Kidney epithelial cell (primary cell): ENCODE results near the gene RAB6A. TPM values are rescaled to one million over a fixed set of nuclear protein-coding genes. Genes with fewer than 3 reads are reported as not detected.
"Not testable (repeated sequence)": the region's sequence is repeated elsewhere in the genome, so short reads cannot be mapped to it uniquely, and the experiment has no call there.

ENCODE experiments used
- DNase-seq: peaks from one replicate; pipeline ENCODE4 v3.0.0-alpha.2; 2010; ENCODE audit warnings: low read depth
- H3K27me3 ChIP-seq: 2 replicates; pipeline ENCODE4 v1.6.0; 2011; ENCODE audit warnings: low read length; ENCODE audit not compliant: control insufficient read depth, insufficient read depth
- H3K36me3 ChIP-seq: 2 replicates; pipeline ENCODE4 v1.5.1; 2011; ENCODE audit warnings: low read length; ENCODE audit not compliant: control insufficient read depth, insufficient read depth
- H3K4me3 ChIP-seq: 2 replicates; pipeline ENCODE4 v1.5.1; 2011; ENCODE audit warnings: low read depth, mild to moderate bottlenecking, control low read depth, low read length
- total RNA-seq: library from RNA; depleted of rRNA; stranded (reverse); fragments of >200 nt; gene quantifications from 2 replicates; pipeline ENCODE4 v1.2.3, GENCODE V29; 2015
- TF ChIP-seq, protein P1 (sequence below): IDR thresholded peaks from 2 replicates; pipeline ENCODE4 v1.5.1; 2011; ENCODE audit warnings: mild to moderate bottlenecking, moderate library complexity, low read length, control low read depth, inconsistent platforms; ENCODE audit not compliant: insufficient read depth, poor library complexity, severe bottlenecking

RAB6A gene
- total RNA-seq, 1 donor from 2014 or later = 120 TPM

- no peak overlapping the region for H3K4me3 ChIP-seq
- DNase-seq = no peak
- H3K27me3 ChIP-seq = no peaks in the 10 kb centered on the region
- H3K36me3 ChIP-seq = no peaks in the 10 kb centered on the region
- TF ChIP-seq, protein P1, sequence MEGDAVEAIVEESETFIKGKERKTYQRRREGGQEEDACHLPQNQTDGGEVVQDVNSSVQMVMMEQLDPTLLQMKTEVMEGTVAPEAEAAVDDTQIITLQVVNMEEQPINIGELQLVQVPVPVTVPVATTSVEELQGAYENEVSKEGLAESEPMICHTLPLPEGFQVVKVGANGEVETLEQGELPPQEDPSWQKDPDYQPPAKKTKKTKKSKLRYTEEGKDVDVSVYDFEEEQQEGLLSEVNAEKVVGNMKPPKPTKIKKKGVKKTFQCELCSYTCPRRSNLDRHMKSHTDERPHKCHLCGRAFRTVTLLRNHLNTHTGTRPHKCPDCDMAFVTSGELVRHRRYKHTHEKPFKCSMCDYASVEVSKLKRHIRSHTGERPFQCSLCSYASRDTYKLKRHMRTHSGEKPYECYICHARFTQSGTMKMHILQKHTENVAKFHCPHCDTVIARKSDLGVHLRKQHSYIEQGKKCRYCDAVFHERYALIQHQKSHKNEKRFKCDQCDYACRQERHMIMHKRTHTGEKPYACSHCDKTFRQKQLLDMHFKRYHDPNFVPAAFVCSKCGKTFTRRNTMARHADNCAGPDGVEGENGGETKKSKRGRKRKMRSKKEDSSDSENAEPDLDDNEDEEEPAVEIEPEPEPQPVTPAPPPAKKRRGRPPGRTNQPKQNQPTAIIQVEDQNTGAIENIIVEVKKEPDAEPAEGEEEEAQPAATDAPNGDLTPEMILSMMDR = no peak
Observed at GRCh38 chr11:73752903-73753302, 8.0 kb downstream of the RAB6A start.

GRCh38 chr11:73752216-73752867 is 8.5 kb downstream of the RAB6A start:
- Histone ChIP-seq H3K36me3 (no peaks in the 10 kb centered on the region), H3K27me3 (no peaks in the 10 kb centered on the region), H3K4me3 (no peak overlapping the region)
- TF ChIP-seq, protein P1 = no peak
- no peak for DNase-seq

DNA sequence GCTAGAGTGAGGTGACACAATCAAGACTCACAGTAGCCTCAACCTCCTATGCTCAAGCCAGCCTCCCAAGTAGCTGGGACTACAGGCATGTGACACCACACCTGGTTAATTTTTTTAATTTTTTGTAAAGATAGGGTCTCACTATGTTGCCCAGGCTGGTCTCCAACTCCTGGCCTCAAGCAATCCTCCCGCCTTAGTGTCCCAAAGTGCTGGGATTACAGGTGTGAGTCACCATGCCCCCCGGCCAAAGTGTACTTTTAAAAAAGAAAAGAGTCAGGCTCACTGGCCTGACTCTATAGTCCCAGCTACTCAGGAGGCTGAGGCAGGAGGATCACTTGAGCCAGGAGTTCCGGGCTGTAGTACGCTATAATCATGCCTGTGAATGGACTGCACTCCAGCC is 10.0 kb downstream of the RAB6A start:
- H3K4me3 ChIP-seq, H3K27me3 ChIP-seq, H3K36me3 ChIP-seq, DNase-seq: not testable (repeated sequence)

DNA sequence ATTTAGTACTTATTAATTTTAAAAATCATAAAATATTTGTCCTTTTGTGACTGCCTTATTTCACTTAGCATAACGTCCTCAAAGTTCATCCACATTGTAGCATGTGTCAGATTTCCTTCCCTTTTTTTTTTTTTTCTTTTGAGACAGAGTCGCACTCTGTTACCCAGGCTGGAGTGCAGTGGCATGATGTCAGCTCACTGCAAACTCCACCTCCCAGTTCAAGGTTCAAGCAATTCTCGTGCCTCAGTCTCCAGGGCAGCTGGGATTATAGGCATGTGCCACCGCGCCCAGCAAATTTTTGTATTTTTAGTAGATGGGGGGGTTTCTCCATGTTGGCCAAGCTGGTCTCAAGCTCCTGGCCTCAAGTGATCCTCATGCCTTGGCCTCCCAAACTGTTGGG is 10.6 kb downstream of the RAB6A start:
- TF ChIP-seq, protein P1 = no peak
- Histone ChIP-seq H3K4me3 (no peak overlapping the region), H3K36me3 (no peaks in the 10 kb centered on the region), H3K27me3 (no peaks in the 10 kb centered on the region)
- DNase-seq = no peak

DNA sequence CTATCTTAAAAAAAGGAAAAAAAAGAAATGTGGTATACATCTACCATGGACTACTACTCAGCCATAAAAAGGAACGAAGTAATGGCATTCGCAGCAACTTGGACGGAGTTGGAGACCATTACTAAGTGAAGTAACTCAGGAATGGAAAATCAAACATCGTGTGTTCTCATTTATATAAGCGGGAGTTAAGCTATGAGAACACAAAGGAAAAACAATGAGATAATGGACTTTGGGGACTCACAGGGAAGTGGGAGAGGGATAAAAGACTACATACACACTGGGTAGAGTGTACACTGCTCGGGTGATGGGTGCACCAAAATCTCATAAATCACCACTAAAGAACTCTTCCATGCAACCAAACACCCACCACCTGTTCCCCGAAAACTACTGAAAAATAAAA is 11.8 kb downstream of the RAB6A start:
- TF ChIP-seq, protein P1 = no peak
- H3K4me3 ChIP-seq = no peak overlapping the region
- H3K27me3 ChIP-seq = no peaks in the 10 kb centered on the region
- H3K36me3 ChIP-seq = no peaks in the 10 kb centered on the region
- no peak for DNase-seq

- TF ChIP-seq, protein P1 = no peak
- no peaks in the 10 kb centered on the region for H3K27me3 ChIP-seq
Observed at GRCh38 chr11:73748300-73748699, 12.6 kb downstream of the RAB6A start.

More at GRCh38 chr11:73748300-73748699, 12.6 kb downstream of the RAB6A start:
- Histone ChIP-seq H3K4me3 (no peak overlapping the region), H3K36me3 (no peaks in the 10 kb centered on the region)
- no peak for DNase-seq
